ENCODE results near the gene NTHL1. TPM values are rescaled to one million over a fixed set of nuclear protein-coding genes. Genes with fewer than 3 reads are reported as not detected.

NTHL1 gene
- total and polyA plus RNA-seq, 9 of the 15 experiments (the other 6 are each of a cell fraction or from before 2014, with no cell fraction given): 1.1 to 58.8 (median 17.6) TPM

GRCh38 chr16:2016407-2016922 is 31.2 kb downstream of the NTHL1 start:
- 31% methylated on average over 13 of the region's 13 CpGs for WGBS (ENCODE audit: insufficient coverage, low coverage, missing lambda C conversion rate)
- H4K20me1 ChIP-seq (replicated peaks; ENCODE audit: control insufficient read depth, insufficient read depth, low read length): no peaks in the 10 kb centered on the region
- no peaks in the 10 kb centered on the region for H3K9me1 ChIP-seq (ENCODE audit: control insufficient read depth, insufficient read depth, low read length)
- H3K4me3 ChIP-seq: no peak overlapping the region
- H3K79me2 ChIP-seq (ENCODE audit: control insufficient read depth, insufficient read depth, low read length): no peaks in the 10 kb centered on the region
- H3K4me1 ChIP-seq (replicated peaks in 1 of 2; ENCODE audit: control insufficient read depth in 2 of 2, insufficient read depth in 2 of 2, low read length in 2 of 2): peaks cover 4 to 40% of the 10 kb centered on the region in 2 experiments; a peak in 4 of 5 replicates
- FAIRE-seq: no peak
- no peak overlapping the region for H2AFZ ChIP-seq (ENCODE audit: low read depth, low read length)
- ATAC-seq: peak; percentile 72
- no TSS peak for BruUV-seq (replicated peaks)
- no peaks in the 10 kb centered on the region for H3K27me3 ChIP-seq (ENCODE audit: control insufficient read depth in 2 of 2, insufficient read depth in 2 of 2, low read length in 2 of 2)
- H3K9me3 ChIP-seq (replicated peaks; ENCODE audit: control insufficient read depth, insufficient read depth, low read depth, low read length): no peaks in the 10 kb centered on the region
- no peak overlapping the region for H3K4me2 ChIP-seq (ENCODE audit: insufficient read depth, low read length)
- H3K36me3 ChIP-seq (ENCODE audit: control insufficient read depth, insufficient read depth, low read length): no peaks in the 10 kb centered on the region
- in situ Hi-C loops (cut with MboI): no loop called here
- DNase-seq (ENCODE audit: extremely low read depth in 1 of 4, low spot score in 3 of 4): peak in 3 of 4 experiments; percentile 48 to 59 (median 51)
- CTCF ChIA-PET (ENCODE audit: low intra/inter-chr PET ratio): interaction anchor here (0.9 kb wide), 1 partner anchor 903 kb away, joined by 3 read pairs; no protein-coding TSS in a partner anchor
- H3K27ac ChIP-seq (ENCODE audit: extremely low read depth, low read depth, low read length): no peak overlapping the region
- intact Hi-C loops (cut with micrococcal nuclease): no loop called here
- 0 out of 4 replicates have a peak overlapping the region, but pooled peaks of 1 of the 2 experiments have one; percentile 61 for H3K9ac ChIP-seq (ENCODE audit: insufficient read depth in 1 of 2, low read depth in 2 of 2, low read length in 2 of 2)
- POLR2A ChIA-PET: interaction anchor here (0.6 to 2.0 kb wide), 5 partner anchors 32 to 401 kb away, joined by 3 to 9 read pairs (median 3); partner anchors contain the start of genes GFER, RPS2 and TRAF7
- no peak for TF ChIP-seq NR4A1 (CRISPR knock-in tag; IDR thresholded peaks at IDR 0.05)
- no peak for TF ChIP-seq NR4A1 (tag; IDR thresholded peaks at IDR 0.05)
- TF ChIP-seq EGR1 (conservative IDR thresholded peaks at IDR 0.05): peak; percentile 37; the same call in 1 of the 2 replicates
- TF ChIP-seq, protein P1, sequence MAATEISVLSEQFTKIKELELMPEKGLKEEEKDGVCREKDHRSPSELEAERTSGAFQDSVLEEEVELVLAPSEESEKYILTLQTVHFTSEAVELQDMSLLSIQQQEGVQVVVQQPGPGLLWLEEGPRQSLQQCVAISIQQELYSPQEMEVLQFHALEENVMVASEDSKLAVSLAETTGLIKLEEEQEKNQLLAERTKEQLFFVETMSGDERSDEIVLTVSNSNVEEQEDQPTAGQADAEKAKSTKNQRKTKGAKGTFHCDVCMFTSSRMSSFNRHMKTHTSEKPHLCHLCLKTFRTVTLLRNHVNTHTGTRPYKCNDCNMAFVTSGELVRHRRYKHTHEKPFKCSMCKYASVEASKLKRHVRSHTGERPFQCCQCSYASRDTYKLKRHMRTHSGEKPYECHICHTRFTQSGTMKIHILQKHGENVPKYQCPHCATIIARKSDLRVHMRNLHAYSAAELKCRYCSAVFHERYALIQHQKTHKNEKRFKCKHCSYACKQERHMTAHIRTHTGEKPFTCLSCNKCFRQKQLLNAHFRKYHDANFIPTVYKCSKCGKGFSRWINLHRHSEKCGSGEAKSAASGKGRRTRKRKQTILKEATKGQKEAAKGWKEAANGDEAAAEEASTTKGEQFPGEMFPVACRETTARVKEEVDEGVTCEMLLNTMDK (IDR thresholded peaks at IDR 0.05; ENCODE audit: borderline replicate concordance, insufficient read depth, low read depth, low read length, poor library complexity, severe bottlenecking): peak; percentile 88
- TF ChIP-seq ZNF75A (CRISPR knock-in tag; IDR thresholded peaks at IDR 0.05): no peak
- peak; percentile 48 to 73 (median 63) for TF ChIP-seq CTCF (IDR thresholded peaks at IDR 0.05 in 2 of 3, conservative IDR thresholded peaks at IDR 0.05 in 1 of 3; ENCODE audit: insufficient read depth in 2 of 3, low read depth in 1 of 3, low read length in 3 of 3)
- no peak for TF ChIP-seq COPS2 (conservative IDR thresholded peaks at IDR 0.05)
- TF ChIP-seq CTBP1 (IDR thresholded peaks at IDR 0.05; ENCODE audit: borderline replicate concordance): no peak
- TF ChIP-seq ZNF830 (CRISPR knock-in tag; IDR thresholded peaks at IDR 0.05): no peak
- no peak for TF ChIP-seq LARP7 (IDR thresholded peaks at IDR 0.05)
- peak; percentile 45 for TF ChIP-seq DACH1 (IDR thresholded peaks at IDR 0.05; ENCODE audit: partially characterized antibody)
- no peak for TF ChIP-seq FOXK1 (CRISPR knock-in tag; IDR thresholded peaks at IDR 0.05; ENCODE audit: borderline replicate concordance)
- TF ChIP-seq BCL6 (CRISPR knock-in tag; IDR thresholded peaks at IDR 0.05): no peak
- TF ChIP-seq KDM5B (IDR thresholded peaks at IDR 0.05; ENCODE audit: insufficient replicate concordance, low read depth, low read length): no peak
- no peak for TF ChIP-seq SP1 (CRISPR knock-in tag; IDR thresholded peaks at IDR 0.05)
- no peak for TF ChIP-seq SIN3B (IDR thresholded peaks at IDR 0.05; ENCODE audit: low read depth)
- no peak for TF ChIP-seq GTF2A2 (tag; IDR thresholded peaks at IDR 0.05)
- TF ChIP-seq, protein P2, sequence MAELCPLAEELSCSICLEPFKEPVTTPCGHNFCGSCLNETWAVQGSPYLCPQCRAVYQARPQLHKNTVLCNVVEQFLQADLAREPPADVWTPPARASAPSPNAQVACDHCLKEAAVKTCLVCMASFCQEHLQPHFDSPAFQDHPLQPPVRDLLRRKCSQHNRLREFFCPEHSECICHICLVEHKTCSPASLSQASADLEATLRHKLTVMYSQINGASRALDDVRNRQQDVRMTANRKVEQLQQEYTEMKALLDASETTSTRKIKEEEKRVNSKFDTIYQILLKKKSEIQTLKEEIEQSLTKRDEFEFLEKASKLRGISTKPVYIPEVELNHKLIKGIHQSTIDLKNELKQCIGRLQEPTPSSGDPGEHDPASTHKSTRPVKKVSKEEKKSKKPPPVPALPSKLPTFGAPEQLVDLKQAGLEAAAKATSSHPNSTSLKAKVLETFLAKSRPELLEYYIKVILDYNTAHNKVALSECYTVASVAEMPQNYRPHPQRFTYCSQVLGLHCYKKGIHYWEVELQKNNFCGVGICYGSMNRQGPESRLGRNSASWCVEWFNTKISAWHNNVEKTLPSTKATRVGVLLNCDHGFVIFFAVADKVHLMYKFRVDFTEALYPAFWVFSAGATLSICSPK (IDR thresholded peaks at IDR 0.05; ENCODE audit: borderline replicate concordance): no peak
- TF ChIP-seq HNRNPL (IDR thresholded peaks at IDR 0.05; ENCODE audit: low read depth, low read length): no peak

All from K562 (cell line).